Jurkat, Clone E6-1 (cell line): ENCODE results near the gene CACTIN.

Source experiments
- DNase-seq: peaks from one replicate; pipeline ENCODE4 v3.0.0-alpha.2; 2011; ENCODE audit warnings: low read depth, low spot score
- H3K4me3 ChIP-seq: 2 replicates; pipeline ENCODE4 v1.5.1; 2011; ENCODE audit warnings: mild to moderate bottlenecking, low read length, control low read depth, moderate library complexity

CACTIN gene

DNA sequence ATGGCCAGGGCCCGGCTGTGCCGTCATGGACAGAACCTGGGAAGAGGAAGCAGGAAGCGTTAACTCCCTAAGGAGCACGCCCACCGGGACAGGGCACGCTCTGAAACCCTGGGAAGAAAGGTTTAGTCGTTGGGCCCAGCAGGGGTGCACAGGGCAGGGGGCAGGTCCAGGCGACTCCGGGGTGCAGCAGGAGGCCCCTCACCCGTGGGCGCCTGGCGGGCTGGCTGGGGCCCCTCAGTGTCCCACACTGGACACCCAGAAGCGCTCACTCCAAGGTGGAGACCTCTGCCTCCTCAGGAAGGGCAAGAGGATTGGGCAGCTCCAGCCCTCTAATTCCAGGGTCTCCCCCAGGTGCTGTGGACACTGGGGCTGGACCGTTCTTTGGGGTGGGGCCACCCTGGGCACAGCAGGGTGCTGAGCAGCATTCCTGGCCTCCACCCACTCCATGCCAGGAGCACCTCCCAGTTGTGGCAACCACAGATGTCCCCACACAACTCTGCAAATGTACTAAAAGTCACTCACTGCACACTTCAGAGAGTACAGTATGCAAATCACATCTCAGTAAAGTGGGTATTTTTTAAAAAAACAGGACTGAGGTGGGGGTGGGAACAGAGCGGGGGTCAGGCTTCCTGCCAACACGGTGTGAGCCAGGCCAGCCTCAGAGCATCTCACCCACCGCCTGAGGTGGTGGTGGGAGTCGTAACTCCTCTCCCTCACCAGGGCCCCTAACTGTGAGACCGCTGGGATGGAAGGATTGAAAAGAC is 38.5 kb upstream of the CACTIN start:
- no peak for DNase-seq
- no peak overlapping the region for H3K4me3 ChIP-seq

- DNase-seq, result no peak
- H3K4me3 ChIP-seq, result no peak overlapping the region
Observed at GRCh38 chr19:3663838-3664237, 37.2 kb upstream of the CACTIN start.

- no peak for DNase-seq
- H3K4me3 ChIP-seq, result no peak overlapping the region
Observed at GRCh38 chr19:3661284-3662238, 35.0 kb upstream of the CACTIN start.

- no peak for DNase-seq
- H3K4me3 ChIP-seq, result no peak overlapping the region
Observed at GRCh38 chr19:3660493-3661219, 34.1 kb upstream of the CACTIN start.

GRCh38 chr19:3659746-3660112 is 33.1 kb upstream of the CACTIN start:
- DNase-seq, result no peak

DNA sequence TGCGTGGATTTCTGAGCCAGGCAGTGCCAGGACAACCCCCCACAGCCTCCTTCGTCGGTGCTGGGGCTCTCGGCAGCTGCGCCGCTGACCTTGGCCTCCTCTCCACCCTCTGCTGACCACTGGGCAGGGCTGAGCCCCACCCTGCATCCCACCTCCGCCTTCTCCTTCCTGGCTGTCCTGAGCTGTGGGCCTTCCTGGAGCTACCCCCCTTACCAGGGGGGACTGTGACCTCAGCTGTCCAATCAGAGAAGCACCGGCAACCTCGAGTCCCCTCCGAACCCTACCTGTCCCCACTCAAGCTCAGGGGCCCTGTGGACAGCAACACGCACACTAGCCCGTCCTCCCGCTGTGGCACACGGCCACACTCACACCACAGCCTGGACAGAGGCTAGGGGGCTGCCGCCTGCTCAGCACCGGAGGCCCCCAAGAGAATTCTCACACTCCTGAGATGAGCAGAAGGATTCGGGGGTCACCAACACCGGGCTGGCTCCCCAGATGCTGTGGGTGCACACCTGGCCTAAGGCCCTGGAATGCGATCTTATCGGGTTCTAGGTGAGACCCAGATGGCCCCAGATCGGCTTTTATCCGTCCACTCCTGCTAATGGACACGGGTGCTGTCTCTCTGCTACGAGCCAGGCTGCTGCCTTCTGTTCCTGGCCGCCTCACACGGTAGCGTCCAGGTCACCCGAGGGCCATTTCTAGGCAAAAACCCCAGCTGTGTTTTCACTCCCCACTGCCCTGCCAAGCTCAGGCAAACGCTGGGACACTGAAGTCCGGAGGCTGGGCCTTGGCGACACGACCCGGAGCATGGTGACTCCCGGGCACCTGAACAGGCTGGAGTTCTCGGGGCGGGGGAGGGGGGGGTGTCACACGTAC is 32.5 kb upstream of the CACTIN start:
- no peak overlapping the region for H3K4me3 ChIP-seq
- no peak for DNase-seq

More at GRCh38 chr19:3659746-3660112, 33.1 kb upstream of the CACTIN start:
- no peak overlapping the region for H3K4me3 ChIP-seq

DNA sequence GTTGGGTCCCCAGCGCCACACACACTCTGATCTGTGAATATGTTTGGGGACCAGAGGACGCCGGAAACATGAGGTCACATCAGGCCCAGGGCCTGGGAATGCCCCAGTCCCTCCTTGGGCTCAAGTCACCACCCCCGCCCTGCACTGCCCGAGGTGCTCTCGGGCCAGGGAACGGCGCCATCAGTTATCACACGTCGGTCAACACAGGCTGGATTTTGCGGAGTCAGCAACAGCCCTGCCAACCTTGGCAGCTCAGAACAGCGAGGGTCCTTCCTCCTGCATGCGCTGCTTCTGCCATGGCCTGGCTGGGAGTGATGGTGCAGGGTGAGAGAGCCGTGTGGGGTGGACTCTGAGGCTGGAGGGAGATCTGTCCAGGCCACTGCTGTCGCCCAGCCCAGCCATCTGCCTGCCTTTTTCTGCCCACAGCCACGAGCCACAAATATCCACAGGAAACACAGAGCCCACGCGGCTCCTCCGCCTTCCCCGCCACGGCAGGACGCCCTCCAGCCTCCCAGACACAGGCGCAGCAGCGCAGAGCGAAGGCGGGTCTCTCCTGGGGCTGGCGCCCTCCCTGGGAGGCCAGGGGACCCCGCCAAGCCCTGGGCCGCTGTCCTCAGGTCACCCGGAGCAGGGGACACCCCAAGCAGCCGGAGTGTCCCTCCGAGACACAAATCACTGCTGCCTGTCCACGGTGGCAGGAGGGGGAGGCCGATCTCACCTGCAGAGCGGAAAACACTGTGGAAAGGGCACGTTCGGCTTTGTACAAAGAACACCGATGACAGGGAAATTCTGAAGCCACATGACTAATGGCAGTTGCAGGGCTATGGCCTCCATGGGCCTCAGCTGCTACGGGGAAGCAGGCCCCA is 31.6 kb upstream of the CACTIN start:
- H3K4me3 ChIP-seq, result no peak overlapping the region
- no peak for DNase-seq

- no peak overlapping the region for H3K4me3 ChIP-seq
- no peak for DNase-seq
Observed at GRCh38 chr19:3657395-3657769, 30.8 kb upstream of the CACTIN start.

GRCh38 chr19:3656747-3657394 is 30.3 kb upstream of the CACTIN start:
- no peak for DNase-seq
- H3K4me3 ChIP-seq, result no peak overlapping the region

- DNase-seq, result no peak
- H3K4me3 ChIP-seq, result no peak overlapping the region
Observed at GRCh38 chr19:3656073-3656746, 29.6 kb upstream of the CACTIN start.

DNA sequence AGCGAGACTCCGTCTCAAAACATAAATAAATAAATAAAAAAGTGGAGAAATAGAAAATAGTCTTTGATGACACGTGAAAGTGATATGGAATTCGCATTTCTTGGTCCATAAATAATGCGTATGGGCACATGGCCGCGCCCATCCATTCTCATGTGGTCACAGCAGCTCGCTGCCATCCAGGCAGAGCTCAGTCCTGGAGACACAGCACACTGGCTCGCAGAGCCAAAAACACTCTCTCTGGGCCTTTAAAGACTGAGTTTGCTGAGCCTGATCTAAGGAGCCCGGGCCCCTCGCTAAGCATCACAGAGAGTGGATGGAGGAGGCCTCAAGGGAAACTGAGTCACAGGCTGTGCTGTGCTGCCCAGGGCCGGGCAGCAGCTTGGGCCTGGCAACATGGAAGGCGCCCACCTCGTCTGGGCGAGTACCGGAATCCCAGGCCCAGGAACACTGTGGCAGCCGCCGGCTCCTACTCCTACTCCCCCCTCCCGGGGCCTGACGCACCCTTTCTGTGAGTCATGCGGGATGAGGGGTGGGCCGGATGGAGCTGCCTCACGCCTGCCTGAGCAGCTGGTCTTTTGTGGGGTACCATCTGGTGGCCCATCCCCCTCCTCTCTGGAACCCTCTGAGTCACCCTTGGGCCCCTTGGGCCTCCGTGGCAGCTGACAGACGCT is 28.9 kb upstream of the CACTIN start:
- no peak overlapping the region for H3K4me3 ChIP-seq
- DNase-seq, result no peak

DNA sequence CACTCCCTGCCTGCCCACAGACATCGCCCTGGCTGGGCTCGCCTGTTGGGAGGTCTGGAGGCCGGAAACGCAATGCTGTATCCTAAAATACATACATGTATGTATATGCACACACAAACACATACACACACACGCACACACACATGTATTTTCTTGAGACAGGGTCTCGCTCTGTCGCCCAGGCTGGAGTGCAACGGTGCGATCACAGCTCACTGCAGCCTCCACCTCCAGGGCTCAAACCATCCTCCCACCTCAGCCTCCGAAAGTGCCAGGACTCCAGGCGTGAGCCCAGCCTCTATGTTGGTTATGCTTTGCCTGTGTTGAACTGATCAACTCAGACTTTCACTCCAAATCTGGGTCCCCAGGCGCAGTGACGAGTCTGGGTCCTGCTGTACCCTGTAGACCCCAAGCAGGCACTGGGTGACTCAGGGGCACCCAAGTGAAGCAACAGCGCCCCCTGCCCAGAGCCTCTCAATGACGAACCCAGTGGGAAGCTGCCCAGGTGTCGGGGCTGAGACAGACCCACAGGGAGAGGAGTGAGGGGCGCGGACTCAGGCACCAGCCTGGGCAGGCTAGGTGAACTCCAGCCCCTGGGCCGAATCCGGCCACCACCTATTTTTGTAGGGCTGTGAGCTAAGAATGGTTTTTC is 27.4 kb upstream of the CACTIN start:
- H3K4me3 ChIP-seq, result no peak overlapping the region
- DNase-seq, result no peak

DNA sequence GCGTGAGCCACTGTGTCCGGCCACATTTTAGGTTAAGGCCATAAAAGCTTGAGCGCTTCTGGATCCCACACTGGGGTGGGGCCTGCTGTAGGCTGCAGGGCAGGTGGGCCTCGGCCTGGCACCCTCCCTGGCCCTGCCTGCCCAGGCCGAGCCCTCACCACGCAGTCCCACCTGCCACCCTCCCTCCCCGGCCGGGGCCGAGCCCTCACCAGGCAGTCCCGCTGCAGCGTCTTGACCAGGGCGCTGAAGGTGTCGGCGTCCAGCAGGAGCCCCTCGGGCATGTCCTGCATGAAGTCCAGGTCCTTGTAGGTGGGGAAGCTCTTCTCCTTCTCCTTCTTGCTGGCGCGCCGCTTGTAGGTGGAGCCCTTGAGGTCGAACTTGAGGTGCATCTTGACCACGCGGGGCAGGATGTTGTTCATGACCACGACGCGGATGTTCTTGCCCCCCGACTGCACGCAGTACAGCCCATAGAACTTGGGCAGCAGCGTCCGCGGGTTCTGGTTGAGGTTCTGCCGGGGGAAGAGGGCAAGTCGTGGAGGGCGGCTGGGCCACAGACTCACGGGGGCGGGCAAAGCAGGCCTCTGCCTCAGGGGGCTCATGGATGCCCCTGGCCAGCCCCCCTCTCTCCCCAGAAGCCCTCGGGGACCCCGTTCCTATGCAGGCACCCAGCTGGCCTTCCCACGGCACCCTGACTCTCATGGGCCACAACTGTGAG is 26.6 kb upstream of the CACTIN start:
- no peak overlapping the region for H3K4me3 ChIP-seq
- DNase-seq, result no peak

DNA sequence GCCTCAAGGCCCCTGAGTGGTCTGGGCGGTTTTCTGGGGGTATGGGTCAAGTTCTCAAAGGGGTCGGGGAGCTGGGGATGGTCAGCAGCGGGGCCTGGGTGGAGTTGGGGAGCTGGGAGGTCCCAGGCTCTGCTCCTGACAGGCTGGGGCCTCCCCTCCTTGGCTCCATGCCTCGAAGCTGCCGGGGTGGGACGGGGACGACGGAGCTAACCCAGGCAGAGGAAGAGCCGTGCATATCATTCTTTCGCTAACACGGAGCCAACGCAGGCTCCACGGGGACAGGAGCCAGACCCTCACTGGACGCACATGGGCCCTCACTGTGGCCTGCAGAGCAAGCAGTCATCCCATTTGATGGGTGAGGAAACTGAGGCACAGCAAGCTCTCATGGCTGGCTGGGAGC is 25.8 kb upstream of the CACTIN start:
- no peak for DNase-seq
- H3K4me3 ChIP-seq, result no peak overlapping the region

DNA sequence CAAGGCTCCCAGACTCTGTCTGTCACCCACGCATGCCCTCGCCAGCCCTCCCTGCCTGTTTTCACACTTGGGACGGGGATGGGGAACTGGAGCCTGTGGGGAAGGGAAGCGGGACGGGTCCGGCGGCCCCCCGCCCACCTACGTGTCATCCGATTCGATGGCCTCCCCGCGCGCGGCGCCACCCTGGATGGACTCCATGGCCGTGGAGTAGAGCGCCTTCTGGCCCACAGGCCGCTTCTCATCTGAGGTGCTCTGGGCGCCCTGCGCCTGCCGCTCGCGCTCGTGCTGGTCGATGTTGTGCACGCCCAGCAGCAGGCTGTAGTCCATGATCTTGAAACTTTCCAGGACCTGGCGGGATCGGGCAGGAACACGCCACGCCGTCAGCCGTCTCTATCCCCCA is 25.1 kb upstream of the CACTIN start:
- DNase-seq, result no peak
- H3K4me3 ChIP-seq, result no peak overlapping the region
